Type B pancreatic cell (in vitro differentiated cells): ENCODE measurements around the gene MRPL43. TPM values are rescaled to one million over a fixed set of nuclear protein-coding genes. Genes with fewer than 3 reads are reported as not detected.

ENCODE experiments used
- DNase-seq: peaks from one replicate; pipeline ENCODE4 v3.0.0; 2021; ENCODE audit warnings: mixed read lengths; ENCODE audit not compliant: unreplicated experiment; ENCODE audit errors: extremely low spot score
- H3K27ac Mint-ChIP-seq: 2 replicates; pipeline ENCODE4 v1.8.0; 2021; ENCODE audit warnings: mild to moderate bottlenecking, mixed read lengths
- H3K27me3 Mint-ChIP-seq: 2 replicates; pipeline ENCODE4 v1.8.0; 2021; ENCODE audit warnings: mixed read lengths
- H3K36me3 Mint-ChIP-seq: 2 replicates; pipeline ENCODE4 v1.8.0; 2021; ENCODE audit warnings: mixed read lengths
- H3K4me1 Mint-ChIP-seq: one replicate; pipeline ENCODE4 v1.8.0; 2021; ENCODE audit warnings: mixed read lengths; ENCODE audit not compliant: unreplicated experiment
- H3K4me3 Mint-ChIP-seq: 2 replicates; pipeline ENCODE4 v1.8.0; 2021; ENCODE audit warnings: mild to moderate bottlenecking, mixed read lengths
- H3K9me3 Mint-ChIP-seq: 2 replicates; pipeline ENCODE4 v1.8.0; 2021; ENCODE audit warnings: mixed read lengths
- total RNA-seq: library from RNA; stranded (reverse); gene quantifications from 2 replicates; pipeline ENCODE4 v1.2.1, GENCODE V29; 2021; ENCODE audit warnings: low replicate concordance
- TF ChIP-seq, protein P1 (sequence below): fragments of 200-600 bp; sonication (generic); conservative IDR thresholded peaks from 2 replicates; pipeline ENCODE4 v1.5.0; 2021; ENCODE audit warnings: antibody characterized with exemption, mild to moderate bottlenecking

Gene MRPL43
- total RNA-seq, 1 donor from 2014 or later, result 74.2 TPM

GRCh38 chr10:101012525-101013364 lies 25.4 kb upstream of the MRPL43 start:
- H3K36me3 Mint-ChIP-seq, result no peaks in the 10 kb centered on the region
- DNase-seq, result peak; percentile 86
- H3K27me3 Mint-ChIP-seq, result peaks cover 28% of the 10 kb centered on the region
- H3K9me3 Mint-ChIP-seq, result no peaks in the 10 kb centered on the region
- H3K4me3 Mint-ChIP-seq, result no peak overlapping the region
- H3K27ac Mint-ChIP-seq, result peak overlapping the region; percentile 62
- TF ChIP-seq, protein P1, sequence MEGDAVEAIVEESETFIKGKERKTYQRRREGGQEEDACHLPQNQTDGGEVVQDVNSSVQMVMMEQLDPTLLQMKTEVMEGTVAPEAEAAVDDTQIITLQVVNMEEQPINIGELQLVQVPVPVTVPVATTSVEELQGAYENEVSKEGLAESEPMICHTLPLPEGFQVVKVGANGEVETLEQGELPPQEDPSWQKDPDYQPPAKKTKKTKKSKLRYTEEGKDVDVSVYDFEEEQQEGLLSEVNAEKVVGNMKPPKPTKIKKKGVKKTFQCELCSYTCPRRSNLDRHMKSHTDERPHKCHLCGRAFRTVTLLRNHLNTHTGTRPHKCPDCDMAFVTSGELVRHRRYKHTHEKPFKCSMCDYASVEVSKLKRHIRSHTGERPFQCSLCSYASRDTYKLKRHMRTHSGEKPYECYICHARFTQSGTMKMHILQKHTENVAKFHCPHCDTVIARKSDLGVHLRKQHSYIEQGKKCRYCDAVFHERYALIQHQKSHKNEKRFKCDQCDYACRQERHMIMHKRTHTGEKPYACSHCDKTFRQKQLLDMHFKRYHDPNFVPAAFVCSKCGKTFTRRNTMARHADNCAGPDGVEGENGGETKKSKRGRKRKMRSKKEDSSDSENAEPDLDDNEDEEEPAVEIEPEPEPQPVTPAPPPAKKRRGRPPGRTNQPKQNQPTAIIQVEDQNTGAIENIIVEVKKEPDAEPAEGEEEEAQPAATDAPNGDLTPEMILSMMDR, result peak; percentile 96
- H3K4me1 Mint-ChIP-seq, result peaks cover 31% of the 10 kb centered on the region

GRCh38 chr10:101011517-101012423 lies 24.5 kb upstream of the MRPL43 start:
- TF ChIP-seq, protein P1, result peak; percentile 66
- H3K36me3 Mint-ChIP-seq, result no peaks in the 10 kb centered on the region
- peaks cover 18% of the 10 kb centered on the region for H3K27me3 Mint-ChIP-seq
- no peak overlapping the region for H3K4me3 Mint-ChIP-seq
- H3K27ac Mint-ChIP-seq, result peak overlapping the region; percentile 21
- no peak for DNase-seq
- no peaks in the 10 kb centered on the region for H3K9me3 Mint-ChIP-seq
- peaks cover 31% of the 10 kb centered on the region for H3K4me1 Mint-ChIP-seq

DNA sequence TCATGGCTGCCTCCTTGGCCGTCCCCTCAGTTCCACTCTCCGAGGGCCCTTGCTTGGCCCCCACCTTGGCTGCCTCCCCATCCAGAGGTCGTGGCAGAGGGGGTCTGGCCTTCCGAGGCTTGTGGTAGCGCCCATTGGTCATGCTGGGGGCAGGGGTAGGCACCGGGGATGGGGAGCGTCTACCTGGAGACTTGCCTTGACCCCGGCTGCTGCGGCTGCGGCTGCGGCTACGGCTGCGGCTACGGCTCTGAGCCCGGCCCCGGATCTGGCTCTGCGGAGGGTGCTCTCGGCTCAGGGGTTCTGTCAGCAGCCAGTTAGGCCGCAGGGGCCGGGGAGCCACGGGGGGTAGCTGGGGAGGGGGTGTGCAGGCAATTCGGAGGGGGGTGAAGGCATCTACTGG lies 23.0 kb upstream of the MRPL43 start:
- Mint-ChIP-seq H3K27ac (no peak overlapping the region), H3K36me3 (no peaks in the 10 kb centered on the region), H3K27me3 (peaks cover 9% of the 10 kb centered on the region), H3K4me1 (peaks cover 23% of the 10 kb centered on the region), H3K4me3 (no peak overlapping the region), H3K9me3 (no peaks in the 10 kb centered on the region)
- DNase-seq, result no peak
- TF ChIP-seq, protein P1, result peak; percentile 1

DNA sequence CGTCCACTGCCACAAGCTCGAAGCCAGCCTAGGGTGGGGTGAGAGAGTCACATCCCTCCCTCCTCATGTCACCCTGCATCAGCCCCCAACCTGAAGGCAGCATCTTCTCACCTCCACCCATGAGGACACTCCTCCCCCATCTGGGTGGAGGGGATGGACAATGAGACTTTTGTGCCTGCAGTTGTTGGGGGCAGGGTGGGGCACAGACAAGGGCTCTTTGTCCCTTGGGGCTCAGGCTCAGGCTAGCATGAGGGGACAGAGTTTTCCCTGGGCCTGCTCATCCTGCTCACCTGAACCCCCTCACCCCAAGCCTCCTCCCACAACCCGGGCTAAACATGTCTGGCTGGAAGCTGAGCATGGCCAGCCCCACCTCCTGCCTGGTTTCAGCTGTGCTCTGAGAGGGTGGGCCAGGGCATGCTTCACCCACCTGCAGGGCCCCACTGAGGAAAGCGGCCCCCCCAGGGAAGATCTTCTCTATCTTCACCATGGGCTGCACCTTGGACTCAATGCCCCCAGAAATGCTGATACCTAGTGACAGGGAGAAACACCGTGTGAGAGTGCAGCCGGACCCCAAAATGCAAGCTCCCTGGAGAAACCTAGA lies 21.6 kb upstream of the MRPL43 start:
- peaks cover 4% of the 10 kb centered on the region for H3K27me3 Mint-ChIP-seq
- no peak overlapping the region for H3K4me3 Mint-ChIP-seq
- peaks cover 11% of the 10 kb centered on the region for H3K4me1 Mint-ChIP-seq
- H3K27ac Mint-ChIP-seq, result no peak overlapping the region
- TF ChIP-seq, protein P1, result no peak
- no peaks in the 10 kb centered on the region for H3K9me3 Mint-ChIP-seq
- no peak for DNase-seq
- H3K36me3 Mint-ChIP-seq, result no peaks in the 10 kb centered on the region
